HG02981 (cell line): ENCODE measurements around the gene IL25.
"Not testable (repeated sequence)": the region's sequence is repeated elsewhere in the genome, so short reads cannot be mapped to it uniquely, and the experiment has no call there.

ENCODE experiments used
- ATAC-seq: cut with Tn5 transposase; IDR thresholded peaks from one replicate; pipeline ENCODE4 v1.9.1; 2021; ENCODE audit warnings: mild to moderate bottlenecking, moderate library complexity; ENCODE audit not compliant: unreplicated experiment

Gene IL25

DNA sequence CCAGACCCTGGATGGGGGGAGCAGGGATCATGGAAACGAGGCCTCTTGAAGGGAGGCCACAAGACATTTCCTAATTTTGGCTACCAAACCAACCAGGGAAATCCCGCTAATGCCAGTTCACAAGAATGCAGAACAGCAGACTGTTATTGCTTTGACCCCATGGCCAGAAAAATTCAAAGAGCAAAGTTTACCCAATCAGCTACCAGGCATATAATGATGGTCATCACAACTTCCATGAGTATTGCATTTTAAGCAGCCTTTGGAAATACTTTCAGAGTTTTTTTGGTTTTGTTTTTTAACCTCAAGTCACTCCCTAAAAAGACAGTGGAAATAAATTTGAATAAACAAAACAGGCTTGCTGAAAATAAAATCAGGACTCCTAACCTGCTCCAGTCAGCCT, at the start of gene IL25:
IL25 (plus strand) TSS at position 301 of the 400 bp plus-strand sequence.
- ATAC-seq = no peak

DNA sequence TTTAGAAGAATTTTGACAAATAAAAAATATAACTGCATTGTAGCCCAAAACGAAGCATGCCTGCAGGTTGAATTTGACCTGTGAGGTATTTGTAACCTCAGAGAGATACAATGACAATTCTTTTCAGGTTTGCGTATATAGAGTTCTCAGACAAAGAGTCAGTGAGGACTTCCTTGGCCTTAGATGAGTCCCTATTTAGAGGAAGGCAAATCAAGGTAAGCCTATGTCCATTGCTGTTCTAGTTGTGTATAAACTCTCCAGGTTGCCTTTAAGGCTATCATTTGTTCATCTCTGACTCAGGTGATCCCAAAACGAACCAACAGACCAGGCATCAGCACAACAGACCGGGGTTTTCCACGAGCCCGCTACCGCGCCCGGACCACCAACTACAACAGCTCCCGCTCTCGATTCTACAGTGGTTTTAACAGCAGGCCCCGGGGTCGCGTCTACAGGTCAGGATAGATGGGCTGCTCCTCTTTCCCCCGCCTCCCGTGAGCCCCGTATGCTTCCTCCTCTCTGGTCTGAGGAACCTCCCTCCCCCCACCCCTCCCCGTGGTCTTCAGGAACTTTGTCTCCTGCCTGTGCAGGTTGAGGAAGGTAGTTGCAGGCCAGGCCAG, 48.7 kb upstream of the IL25 start:
- no peak for ATAC-seq

DNA sequence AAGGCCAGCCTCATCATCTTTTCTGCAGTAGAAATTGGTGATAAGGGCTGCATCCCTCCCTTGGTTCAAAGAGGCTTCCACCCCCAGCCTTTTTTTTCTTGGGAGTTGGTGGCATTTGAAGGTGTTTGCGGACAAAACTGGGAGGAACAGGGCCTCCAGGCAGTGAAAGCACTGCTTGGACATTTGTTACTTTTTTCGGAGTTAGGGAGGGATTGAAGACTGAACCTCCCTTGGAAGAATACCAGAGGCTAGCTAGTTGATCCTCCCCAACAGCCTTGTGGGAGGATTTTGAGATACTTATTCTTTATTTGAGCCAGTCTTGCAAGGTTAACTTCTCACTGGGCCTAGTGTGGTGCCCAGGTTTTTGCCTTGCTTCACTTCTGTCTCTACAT, 48.2 kb upstream of the IL25 start:
- ATAC-seq = no peak

DNA sequence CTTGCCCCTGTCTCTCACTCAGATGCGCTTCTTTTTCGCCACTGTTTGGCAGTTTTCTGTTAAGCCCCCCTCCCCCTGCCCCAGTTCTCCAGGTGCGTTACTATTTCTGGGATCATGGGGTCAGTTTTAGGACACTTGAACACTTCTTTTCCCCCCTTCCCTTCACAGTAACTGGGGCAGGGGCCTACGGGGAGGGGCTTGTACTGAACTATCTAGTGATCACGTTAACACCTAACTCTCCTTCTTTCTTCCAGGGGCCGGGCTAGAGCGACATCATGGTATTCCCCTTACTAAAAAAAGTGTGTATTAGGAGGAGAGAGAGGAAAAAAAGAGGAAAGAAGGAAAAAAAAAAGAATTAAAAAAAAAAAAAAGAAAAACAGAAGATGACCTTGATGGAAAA, 47.6 kb upstream of the IL25 start:
- no peak for ATAC-seq

DNA sequence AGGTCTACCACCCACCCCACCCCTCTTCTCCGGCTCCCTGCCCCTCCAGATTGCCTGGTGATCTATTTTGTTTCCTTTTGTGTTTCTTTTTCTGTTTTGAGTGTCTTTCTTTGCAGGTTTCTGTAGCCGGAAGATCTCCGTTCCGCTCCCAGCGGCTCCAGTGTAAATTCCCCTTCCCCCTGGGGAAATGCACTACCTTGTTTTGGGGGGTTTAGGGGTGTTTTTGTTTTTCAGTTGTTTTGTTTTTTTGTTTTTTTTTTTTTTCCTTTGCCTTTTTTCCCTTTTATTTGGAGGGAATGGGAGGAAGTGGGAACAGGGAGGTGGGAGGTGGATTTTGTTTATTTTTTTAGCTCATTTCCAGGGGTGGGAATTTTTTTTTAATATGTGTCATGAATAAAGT, 46.9 kb upstream of the IL25 start:
- ATAC-seq = not testable (repeated sequence)

DNA sequence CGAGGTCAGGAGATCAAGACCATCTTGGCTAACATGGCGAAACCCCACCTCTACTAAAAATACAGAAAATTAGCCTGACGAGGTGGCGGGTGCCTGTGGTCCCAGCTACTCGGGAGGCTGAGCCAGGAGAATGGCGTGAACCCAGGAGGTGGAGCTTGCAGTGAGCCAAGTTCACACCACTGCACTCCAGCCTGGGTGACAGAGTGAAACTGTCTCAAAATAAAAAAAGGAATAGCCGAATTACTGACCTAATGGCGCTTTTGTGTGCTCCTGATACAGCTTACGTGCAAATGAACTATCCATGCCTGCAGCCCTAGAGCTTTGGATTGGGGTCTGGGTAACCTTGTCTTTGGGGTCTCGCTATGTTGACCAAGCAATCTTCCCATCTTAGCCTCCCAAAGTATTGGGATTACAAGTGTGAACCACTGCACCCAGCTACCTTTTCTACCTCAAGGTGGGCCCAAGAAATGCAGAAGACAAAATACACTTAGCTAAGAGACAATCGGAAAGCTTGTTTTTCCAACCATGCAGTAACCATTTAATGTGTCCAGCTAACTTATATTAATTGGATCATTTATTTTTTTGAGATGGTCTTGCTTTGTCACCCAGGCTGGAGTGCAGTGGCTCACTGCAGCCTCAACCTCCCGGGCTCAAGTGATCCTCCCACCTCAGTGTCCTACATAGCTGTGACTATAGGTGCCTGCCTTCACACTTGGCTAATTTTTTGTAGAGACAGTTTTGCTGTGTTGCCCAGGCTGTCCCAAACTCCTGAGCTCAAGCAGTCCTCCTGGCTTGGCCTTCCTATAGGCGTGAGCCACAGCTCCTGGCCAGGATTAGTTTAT, 45.9 kb upstream of the IL25 start:
- ATAC-seq = no peak

DNA sequence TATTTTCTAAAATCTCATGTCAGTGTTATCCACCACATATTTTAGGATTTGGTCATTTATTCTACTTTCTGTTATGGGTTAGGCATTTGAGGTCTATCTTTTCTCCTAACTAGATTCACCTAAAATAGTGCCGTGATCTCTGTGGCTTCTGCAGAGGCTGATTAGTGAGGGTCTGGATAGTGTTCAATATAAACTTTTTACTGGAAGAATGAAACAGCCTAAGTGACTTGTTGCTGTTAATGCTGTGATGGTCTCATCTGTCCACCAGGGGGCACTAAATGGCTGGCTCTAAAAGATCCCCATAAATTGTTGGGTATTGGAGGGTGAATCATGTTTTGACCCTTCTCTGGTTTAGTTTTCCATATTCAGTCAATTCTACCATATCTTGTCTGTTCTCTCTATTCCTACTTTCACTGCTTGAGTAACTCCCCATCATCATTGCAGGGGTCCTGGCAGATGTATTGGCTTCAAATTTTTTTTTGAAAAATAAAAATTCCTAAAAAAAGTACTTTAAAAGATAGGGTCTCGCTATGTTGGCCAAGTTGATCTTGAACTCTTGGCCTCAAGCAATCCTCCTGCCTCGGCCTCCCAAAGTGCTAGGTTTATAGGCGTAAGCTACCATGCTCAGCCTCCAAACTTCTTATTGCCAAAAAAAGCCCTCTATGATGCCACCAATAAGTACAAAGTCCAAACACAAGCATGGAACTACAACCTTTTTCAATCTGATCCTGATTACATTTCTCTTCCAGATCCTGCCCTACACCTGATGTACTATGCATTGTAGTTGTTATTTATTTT, 44.5 kb upstream of the IL25 start:
- ATAC-seq = no peak

DNA sequence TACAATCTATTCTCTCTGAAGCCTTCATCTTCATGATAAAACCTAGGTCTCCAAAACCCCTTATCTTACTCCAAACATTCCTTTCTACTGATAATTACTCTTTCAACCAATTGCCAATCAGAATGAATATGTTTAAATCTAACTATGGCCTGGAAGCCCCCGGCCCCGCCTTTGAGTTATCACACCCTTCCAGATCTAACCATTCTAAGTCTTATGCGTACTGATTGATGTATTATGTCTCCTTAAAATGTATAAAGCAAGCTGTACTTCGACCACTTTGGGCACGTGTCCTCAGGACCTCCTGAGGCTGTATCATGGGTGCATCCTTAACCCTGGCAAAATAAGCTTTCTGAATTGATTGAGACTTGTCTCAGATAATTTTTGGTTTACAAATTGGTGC, 37.0 kb upstream of the IL25 start:
- no peak for ATAC-seq

DNA sequence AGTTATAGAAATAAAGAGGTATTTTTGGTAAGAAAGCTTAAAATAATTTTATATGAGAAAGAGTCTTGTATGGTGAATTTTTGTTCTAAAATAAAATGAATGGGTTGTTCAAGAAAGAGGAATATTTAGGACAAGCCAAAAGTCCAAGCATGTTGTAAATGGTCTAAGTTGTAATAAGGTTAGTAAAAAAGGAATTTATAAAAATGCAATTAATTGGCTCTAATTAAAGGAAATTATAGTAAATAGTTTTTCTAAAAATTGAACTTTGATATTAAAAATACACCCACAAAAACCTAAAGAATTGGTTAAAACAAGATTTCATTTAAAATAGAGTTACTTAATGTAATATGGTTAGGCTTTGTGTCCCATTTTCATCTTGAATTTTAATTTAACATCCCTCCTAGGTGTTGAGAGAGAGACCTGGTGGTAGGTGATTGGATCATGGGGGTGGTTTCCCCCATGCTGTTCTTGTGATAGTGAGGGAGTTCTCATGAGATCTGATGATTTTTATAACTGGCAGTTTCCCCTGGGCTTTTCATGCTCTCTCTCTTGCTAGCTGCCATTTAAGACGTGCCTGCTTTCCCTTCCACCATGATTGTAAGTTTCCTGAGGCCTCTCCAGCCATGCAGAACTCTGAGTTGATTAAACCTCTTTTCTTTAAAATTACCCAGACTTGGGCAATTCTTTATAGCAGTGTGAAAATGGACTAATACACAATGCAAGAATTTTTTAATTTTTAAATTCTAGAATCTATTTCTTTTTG, 32.9 kb upstream of the IL25 start:
- no peak for ATAC-seq

DNA sequence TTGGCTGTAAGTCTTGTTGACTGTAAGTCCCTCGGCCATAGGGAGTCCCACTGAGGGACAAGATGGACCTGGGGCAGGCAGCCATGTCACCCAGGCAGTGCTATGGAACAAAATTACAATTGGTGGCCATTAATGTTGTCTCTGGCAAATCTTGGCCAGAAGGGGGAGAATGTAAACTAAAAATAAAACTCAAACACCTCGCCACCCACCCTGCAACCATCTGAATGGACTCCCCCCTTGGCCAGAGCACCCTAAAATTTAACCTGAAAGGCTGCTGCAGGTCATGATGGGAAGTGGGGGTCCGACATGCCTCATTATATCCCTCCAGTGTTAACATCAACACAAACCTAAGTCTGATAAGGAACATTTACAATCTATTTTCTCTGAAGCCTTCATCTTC, 28.1 kb upstream of the IL25 start:
- no peak for ATAC-seq

DNA sequence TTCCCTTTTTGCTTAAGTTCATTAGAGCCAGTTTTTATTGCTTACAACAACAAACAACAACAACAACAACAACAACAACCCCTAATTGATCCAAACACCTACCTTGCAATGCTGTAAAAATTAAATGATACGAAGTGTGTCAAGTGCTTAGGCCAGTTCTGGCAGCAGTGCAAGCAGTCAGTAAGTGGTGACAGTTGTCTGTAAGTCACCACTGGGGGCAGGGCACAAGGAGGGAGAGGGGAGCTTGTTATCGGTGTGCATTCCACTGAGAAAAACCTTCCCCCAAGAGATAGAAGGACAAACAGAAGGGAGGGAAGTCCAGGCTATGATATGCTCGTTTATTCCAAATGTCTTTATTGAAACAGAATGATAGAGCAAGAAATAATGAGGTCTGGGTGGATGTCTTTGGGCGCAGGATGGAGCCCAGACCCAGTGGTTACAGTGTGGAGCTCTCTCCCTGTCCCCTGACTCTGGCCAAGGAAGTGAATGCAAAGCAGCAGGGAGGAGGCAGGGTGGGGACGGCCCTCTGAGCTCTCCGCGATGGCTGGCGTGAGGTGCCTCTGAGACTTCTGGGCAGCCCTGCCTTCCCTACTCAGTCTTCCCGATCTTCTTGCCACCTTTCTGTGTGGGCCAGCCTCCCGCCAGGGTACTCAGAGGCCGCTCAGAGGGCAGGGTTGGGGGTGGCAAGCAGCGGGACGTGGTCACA, 26.5 kb upstream of the IL25 start:
- ATAC-seq = no peak

DNA sequence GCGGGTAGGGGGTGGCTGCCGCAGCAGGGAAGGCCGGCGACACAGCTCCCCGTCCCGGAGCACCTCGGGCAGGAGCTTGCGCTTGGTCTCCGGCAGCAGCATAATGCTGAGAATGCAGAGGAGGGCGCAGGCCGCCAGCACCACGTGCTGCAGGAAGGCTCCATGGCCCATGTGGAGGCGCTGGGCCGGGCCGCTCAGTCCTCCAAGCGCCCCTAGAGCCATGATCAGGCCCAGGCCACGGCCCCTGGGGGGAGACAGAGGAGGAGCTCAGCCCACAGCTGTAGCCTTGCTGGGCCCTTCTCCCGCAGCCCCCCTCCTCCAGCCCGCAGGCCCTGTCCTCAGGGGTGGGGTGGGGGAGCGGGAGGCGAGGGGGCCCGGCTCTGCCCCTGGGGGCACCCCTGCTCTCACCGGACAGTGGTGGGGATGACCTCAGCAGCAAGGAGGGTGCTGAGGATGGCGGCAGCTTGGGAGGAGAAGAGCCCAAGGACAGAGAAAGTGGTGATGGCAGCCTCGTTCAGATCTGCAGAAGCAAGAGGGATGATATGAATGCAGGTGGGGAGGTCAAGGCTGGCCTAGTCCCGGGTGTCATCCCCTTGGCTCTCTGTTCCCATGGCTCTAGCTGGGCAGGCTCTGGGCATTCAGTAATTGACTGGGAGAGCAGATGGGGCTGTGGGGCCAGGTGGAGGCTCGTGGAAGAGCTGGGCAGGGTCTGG, 25.8 kb upstream of the IL25 start:
- ATAC-seq = no peak

DNA sequence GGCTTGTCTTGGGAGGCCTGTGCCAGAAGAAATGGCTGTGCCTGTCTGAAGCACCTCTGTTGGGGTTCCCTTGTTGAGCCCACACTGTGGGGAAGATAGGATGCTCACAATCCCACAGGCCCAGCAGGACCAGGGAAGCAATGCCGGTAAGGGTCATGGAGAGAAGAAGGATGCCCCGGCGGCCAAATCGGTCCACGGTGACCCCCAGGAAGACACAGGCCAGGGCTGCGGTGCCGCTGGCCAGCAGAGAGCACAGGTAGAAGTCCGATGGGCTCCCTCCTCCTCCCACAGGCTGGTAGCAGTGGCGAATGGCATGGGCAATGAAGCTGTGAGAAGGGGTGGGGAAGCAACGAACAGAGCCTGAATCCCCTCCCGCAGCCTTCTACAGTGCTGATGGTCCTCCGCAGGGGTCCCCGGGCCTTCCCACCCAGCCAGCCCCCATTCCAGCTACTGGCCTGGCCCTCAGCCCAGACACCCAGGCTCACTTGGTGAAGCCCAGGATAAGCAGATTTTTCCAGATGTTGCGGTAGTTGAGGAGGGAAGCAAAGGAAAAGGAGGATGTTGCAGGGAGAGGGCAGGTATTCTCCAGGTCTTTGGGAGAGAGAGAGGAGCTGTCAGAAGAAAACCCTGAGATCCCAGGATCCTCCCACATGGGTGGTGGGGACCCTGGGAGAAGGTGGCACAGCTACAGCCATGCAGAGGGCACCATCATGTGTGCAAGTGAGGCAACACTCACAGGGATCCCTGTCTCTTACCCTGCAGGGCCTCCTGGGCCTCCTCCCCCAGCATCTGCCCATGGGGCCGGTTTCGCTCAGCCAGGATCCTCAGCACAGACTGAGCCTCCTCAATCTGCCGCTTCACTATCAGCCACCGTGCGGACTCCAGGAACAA, 25.0 kb upstream of the IL25 start:
- ATAC-seq = no peak

DNA sequence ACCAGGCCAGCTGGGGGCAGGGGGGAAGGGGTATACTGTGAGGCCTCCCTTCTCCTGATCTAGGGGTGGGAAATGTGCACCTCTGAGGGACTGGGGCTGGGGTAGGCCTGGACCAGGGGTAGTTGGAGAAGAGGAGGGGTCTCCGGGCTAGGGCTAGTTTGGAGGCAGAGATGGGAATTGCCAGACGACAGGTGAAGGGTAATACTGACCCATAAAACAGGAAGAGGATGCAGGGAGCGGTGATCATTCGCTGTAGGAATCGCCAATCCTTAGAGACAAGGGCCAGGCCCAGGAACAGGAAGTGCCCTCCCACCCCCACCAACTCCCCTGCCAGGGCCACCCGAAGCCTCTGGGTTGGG, 24.3 kb upstream of the IL25 start:
- ATAC-seq = no peak

DNA sequence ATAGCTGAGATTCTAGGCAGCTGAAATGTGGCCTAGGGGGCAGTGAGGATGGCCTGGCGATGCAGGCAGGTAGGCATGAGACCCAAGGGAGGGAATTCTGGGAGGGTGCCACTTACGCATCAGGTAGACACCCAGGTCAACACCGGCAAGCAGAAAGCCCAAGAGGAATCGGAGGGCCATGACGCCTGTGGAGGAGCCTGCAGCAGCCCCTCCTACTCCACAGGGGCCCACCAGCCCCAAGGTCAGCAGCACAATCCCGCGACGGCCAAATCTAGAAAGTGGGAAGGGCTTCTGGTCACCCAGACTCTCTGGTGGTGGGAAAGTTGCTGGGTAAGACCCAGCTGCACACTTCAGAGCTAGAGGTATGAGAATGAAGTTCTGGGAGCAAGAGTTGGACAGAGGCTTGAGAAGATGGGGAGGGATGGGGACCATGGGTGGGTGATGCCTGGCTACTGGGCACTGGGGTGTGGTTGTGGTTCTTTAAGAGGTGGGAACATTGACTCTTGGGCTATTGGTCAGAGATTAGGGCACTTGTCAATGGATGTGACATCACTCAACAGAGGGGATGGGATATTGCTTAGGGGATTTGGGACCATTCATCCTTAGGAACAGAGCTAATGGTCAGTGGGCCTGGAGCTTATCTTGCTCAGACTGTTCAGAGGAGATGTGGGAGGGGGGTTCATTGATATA, 23.3 kb upstream of the IL25 start:
- ATAC-seq = no peak

DNA sequence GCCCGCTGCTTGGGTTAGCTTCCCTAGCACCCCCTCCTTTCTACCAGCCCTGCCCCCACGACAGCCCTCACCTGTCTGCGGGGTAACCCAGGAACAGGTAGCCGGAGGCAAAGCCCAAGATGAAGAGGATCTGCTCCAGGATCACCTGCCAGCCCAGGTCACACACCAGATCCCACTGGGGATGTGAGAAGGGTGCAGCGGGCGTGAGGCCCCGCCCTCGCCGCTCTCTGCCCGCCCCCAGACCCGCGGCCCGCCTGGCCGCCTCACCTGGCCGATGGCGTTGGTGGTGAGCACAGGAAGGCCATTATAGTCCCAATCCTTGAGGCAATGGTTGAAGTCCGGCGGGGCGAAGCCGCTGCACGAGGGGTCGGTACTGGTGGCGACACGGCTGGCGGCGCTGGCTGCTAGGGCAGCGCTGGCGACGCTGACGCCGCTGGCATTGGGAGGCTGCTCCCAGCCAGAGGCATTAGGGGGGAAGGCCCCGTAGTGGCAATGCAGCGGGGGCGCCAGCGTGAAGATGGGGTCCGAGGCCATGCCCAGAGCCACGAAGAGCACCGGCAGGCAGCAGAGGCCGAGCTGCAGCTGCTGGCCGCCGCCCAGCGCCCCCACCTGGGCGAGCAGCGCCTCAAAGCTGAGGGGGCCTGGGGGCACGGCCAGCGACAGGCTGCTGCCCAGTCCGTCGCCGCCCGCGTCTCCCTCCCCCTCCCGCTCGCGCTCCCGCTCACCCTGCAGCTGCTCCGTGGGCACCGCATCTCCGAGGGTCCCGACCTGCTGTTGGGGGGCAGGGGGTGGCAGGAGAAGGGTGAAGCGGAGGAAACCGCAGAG, 20.7 kb upstream of the IL25 start:
- ATAC-seq = no peak
